ENCODE data around the gene IFTAP. TPM values are rescaled to one million over a fixed set of nuclear protein-coding genes. Genes with fewer than 3 reads are reported as not detected.

Gene IFTAP
- total RNA-seq, 6 experiments from 2014 or later, result 5.2 to 11.4 (median 8.6) TPM

DNA sequence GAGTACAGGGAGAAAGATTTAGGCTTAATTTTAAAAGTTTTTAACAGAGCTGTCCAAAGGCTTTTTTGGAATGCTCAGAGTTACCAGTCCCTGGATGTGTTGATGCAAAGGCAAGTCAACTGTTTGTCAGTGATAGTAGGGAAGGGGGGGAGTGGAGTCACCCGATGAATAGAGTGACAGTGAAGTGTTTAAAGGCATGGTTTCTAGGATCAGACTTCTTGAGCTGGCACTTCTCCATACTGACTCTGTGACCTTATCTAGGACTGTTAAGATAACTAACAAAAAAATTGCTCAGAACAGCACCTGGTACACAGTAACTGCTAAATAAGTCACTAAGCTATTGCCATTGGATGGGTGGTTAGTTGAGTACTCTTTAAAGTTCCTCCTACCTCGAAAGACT is 15.1 kb downstream of the IFTAP start:
- DNase-seq (no peak), ATAC-seq (no peak)
- no peaks in the 10 kb centered on the region for H3K27me3 ChIP-seq
- no peaks in the 10 kb centered on the region for H3K9me3 ChIP-seq
- no peaks in the 10 kb centered on the region for H3K36me3 ChIP-seq
- no peak overlapping the region for H3K27ac ChIP-seq
- TF ChIP-seq CTCF (IDR thresholded peaks at IDR 0.05) (no peak), POLR2A (IDR thresholded peaks at IDR 0.05) (no peak)
- H3K4me1 ChIP-seq, result no peaks in the 10 kb centered on the region
- intact Hi-C loops (cut with DNase I), result no loop called here
- 67% methylated on average over 2 of the region's 2 CpGs for WGBS (ENCODE audit: insufficient coverage, low coverage, low lambda C conversion rate, missing lambda C conversion rate)
- no peak overlapping the region for H3K4me3 ChIP-seq

DNA sequence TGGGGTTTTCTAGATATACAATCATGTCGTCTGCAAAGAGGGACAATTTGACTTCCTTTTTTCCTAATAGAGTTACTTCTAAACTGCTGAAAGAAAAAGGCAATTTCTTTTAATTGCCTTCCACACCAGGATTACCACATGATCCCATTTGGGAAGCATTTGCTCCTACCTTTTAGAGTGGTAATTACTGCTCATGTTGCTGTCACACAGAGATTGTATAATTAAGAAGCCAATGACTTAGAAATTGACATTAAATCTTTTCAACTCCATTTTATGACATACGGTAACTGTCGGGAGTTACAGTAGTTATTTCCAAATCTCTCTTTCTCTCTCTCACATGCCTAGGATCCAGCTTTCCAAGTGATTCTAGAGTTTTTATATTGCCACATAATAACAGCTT is 21.5 kb downstream of the IFTAP start:
- no peak for TF ChIP-seq POLR2A (IDR thresholded peaks at IDR 0.05)
- no peak for TF ChIP-seq CTCF (IDR thresholded peaks at IDR 0.05)
- WGBS (ENCODE audit: insufficient coverage, low coverage, low lambda C conversion rate, missing lambda C conversion rate), result 96% methylated on average over 2 of the region's 3 CpGs
- H3K4me3 ChIP-seq, result no peak overlapping the region
- H3K27ac ChIP-seq, result no peak overlapping the region
- no peaks in the 10 kb centered on the region for H3K9me3 ChIP-seq
- no peaks in the 10 kb centered on the region for H3K27me3 ChIP-seq
- H3K4me1 ChIP-seq, result no peaks in the 10 kb centered on the region
- ATAC-seq, result no peak
- DNase-seq, result no peak
- H3K36me3 ChIP-seq, result no peaks in the 10 kb centered on the region
- intact Hi-C loops (cut with DNase I), result no loop called here

- Histone ChIP-seq H3K4me3 (no peak overlapping the region), H3K36me3 (no peaks in the 10 kb centered on the region), H3K27me3 (no peaks in the 10 kb centered on the region), H3K27ac (no peak overlapping the region), H3K4me1 (no peaks in the 10 kb centered on the region), H3K9me3 (no peaks in the 10 kb centered on the region)
- DNase-seq, result no peak
- WGBS (ENCODE audit: insufficient coverage, low coverage, low lambda C conversion rate, missing lambda C conversion rate), result 87% methylated on average over 6 of the region's 6 CpGs
- ATAC-seq, result no peak
- no peak for TF ChIP-seq CTCF (IDR thresholded peaks at IDR 0.05)
- TF ChIP-seq POLR2A (IDR thresholded peaks at IDR 0.05), result no peak
- intact Hi-C loops (cut with DNase I), result no loop called here
These were observed 23.5 kb downstream of the IFTAP start for GRCh38 chr11:36617543-36618362.

GRCh38 chr11:36618363-36619047 is 24.2 kb downstream of the IFTAP start:
- no peak for TF ChIP-seq POLR2A (IDR thresholded peaks at IDR 0.05)
- no peak for TF ChIP-seq CTCF (IDR thresholded peaks at IDR 0.05)
- no peak for ATAC-seq
- Histone ChIP-seq H3K9me3 (no peaks in the 10 kb centered on the region), H3K27me3 (no peaks in the 10 kb centered on the region), H3K27ac (no peak overlapping the region), H3K4me1 (no peaks in the 10 kb centered on the region), H3K36me3 (no peaks in the 10 kb centered on the region), H3K4me3 (no peak overlapping the region)
- intact Hi-C loops (cut with DNase I), result no loop called here
- 53% methylated on average over 3 of the region's 3 CpGs for WGBS (ENCODE audit: insufficient coverage, low coverage, low lambda C conversion rate, missing lambda C conversion rate)
- no peak for DNase-seq
